HepG2 (cell line): ENCODE measurements around the gene CDX2. TPM values are rescaled to one million over a fixed set of nuclear protein-coding genes. Genes with fewer than 3 reads are reported as not detected.

Source experiments
- CAMTA2 ChIP-seq: sonication (generic); formaldehyde crosslinking; IDR thresholded peaks from 2 replicates; pipeline ENCODE4 v1.4.0; 2020; ENCODE audit warnings: mild to moderate bottlenecking, missing genetic modification reagents, borderline replicate concordance
- CHD4 ChIP-seq: fragments of 200-600 bp; sonication (generic); IDR thresholded peaks from 2 replicates; pipeline ENCODE4 v1.7.0; 2017; ENCODE audit warnings: mild to moderate bottlenecking, low read length, borderline replicate concordance
- ELF1 ChIP-seq: sonication (generic); formaldehyde crosslinking; IDR thresholded peaks from 2 replicates; pipeline ENCODE4 v1.4.0; 2020; ENCODE audit warnings: missing genetic modification reagents
- GATAD2A ChIP-seq: IDR thresholded peaks from 2 replicates; pipeline ENCODE4 v1.6.1; 2016
- GRHL1 ChIP-seq: sonication (generic); formaldehyde crosslinking; conservative IDR thresholded peaks from 2 replicates; pipeline ENCODE4 v1.8.0; 2022; ENCODE audit warnings: missing genetic modification reagents
- JARID2 ChIP-seq: sonication (generic); formaldehyde crosslinking; IDR thresholded peaks from 2 replicates; pipeline ENCODE4 v1.8.1; 2023; ENCODE audit warnings: missing genetic modification reagents, inconsistent platforms; ENCODE audit not compliant: insufficient replicate concordance
- KLF9 ChIP-seq: IDR thresholded peaks from 2 replicates; pipeline ENCODE4 v1.6.1; 2016; ENCODE audit warnings: low read depth
- POLR2AphosphoS2 ChIP-seq: IDR thresholded peaks from 2 replicates; pipeline ENCODE4 v1.6.1; 2011; ENCODE audit warnings: low read depth, low read length, improper control_type of control experiment
- SUZ12 ChIP-seq: fragments of 150-350 bp; IDR thresholded peaks from 2 replicates; pipeline ENCODE4 v1.6.1; 2014; ENCODE audit warnings: low read depth, low read length
- TCF7L2 ChIP-seq: IDR thresholded peaks from 2 replicates; pipeline ENCODE4 v1.6.1; 2011; ENCODE audit warnings: mild to moderate bottlenecking, low read depth, low read length, moderate library complexity
- THAP9 ChIP-seq: sonication (generic); formaldehyde crosslinking; IDR thresholded peaks from 2 replicates; pipeline ENCODE4; 2020; ENCODE audit warnings: missing genetic modification reagents, mild to moderate bottlenecking, borderline replicate concordance
- ZNF234 ChIP-seq: sonication (generic); formaldehyde crosslinking; conservative IDR thresholded peaks from 2 replicates; pipeline ENCODE4 v1.5.1; 2020; ENCODE audit warnings: mild to moderate bottlenecking, missing genetic modification reagents
- ZNF619 ChIP-seq: sonication (generic); formaldehyde crosslinking; IDR thresholded peaks from 2 replicates; pipeline ENCODE4 v1.4.0; 2020; ENCODE audit warnings: mild to moderate bottlenecking, missing genetic modification reagents
- polyA plus RNA-seq, 8 experiments: library from polyadenylated mRNA; depleted of rRNA in 3 of 8; stranded (reverse) in 7 of 8; unstranded in 1 of 8; fragments of >200 nt; fragmentation: Illumina TruSeq in 4 of 8; extraction: Trizol in 4 of 8; gene quantifications; 2 replicates each; pipeline versions ENCODE4 v1.2.1 to v1.2.3, GENCODE V29; 2011 to 2016; ENCODE audit warnings: low read depth in 4 of 8, missing spikeins in 1 of 8, mixed read lengths in 1 of 8; ENCODE audit not compliant: insufficient read depth in 1 of 8
- total RNA-seq, 5 experiments: library from RNA; depleted of rRNA; stranded (reverse); fragments of >200 nt; fragmentation: Illumina TruSeq; extraction: Trizol; gene quantifications; 2 replicates each; pipeline ENCODE4 v1.2.3, GENCODE V29; 2016; ENCODE audit warnings: low read depth in 1 of 5
- TF ChIP-seq, protein P1 (sequence below): sonication (generic); formaldehyde crosslinking; IDR thresholded peaks from 2 replicates; pipeline ENCODE4 v1.4.0; 2020; ENCODE audit warnings: missing genetic modification reagents, borderline replicate concordance
- TF ChIP-seq, protein P2 (sequence below), 2 experiments: fragments of 450-650 bp in 1 of 2; sonication (generic) in 1 of 2; formaldehyde crosslinking; IDR thresholded peaks; 2 replicates each; pipeline versions ENCODE4 v1.5.0 to v1.8.0; 2020 to 2022; ENCODE audit warnings: mild to moderate bottlenecking in 1 of 2, missing genetic modification reagents in 1 of 2
- TF ChIP-seq, protein P3 (sequence below): sonication (generic); formaldehyde crosslinking; IDR thresholded peaks from 2 replicates; pipeline ENCODE4 v1.5.1; 2020; ENCODE audit warnings: missing genetic modification reagents, mild to moderate bottlenecking, borderline replicate concordance

Gene CDX2
- total and polyA plus RNA-seq, 2 of the 13 experiments (the other 11 are each of a cell fraction or from before 2014, with no cell fraction given), result 0.04 TPM; not detected in 1

DNA sequence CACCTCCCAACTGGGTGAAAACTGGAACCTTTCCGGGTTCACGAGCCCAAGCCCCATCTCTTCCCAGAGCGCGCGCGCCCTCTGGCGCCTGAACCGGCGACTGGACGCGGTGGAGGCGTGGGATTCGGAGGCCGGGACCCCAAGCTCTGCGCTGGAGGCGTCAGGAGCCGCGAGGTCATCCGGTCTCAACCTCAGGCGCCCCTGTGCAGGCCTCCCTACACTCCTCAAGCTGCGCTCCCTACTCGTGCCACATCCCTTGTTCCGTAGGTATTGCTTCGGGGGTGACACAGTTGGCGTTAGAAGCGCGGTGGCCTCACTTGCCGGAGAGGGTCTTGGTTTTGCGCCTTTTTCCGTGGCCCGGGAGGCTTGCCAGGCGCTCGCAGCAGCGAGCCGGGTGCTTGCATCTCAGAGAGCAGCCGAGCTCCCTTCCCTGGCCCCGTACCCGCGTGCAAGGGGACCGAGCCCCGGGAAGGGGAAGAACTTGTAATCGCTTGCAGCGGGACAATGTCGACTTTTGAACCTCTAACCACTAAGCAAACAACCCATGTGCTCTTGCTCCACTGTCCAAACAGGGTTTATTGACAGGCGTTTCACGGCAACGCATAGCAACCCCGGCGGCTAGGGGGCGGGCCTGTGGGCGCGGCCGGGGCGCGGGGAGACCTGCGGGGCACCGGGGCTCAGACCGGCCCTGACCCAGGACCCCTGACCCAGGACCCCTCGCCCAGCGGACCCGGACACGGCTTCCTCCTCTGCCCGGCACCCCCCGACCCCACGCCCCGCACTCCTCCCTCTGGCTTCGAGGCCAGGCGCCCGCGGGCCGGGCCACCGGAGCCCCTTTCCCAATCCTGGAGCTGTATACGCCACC lies 8.5 kb downstream of the CDX2 start (continued):
- TF ChIP-seq, protein P1, sequence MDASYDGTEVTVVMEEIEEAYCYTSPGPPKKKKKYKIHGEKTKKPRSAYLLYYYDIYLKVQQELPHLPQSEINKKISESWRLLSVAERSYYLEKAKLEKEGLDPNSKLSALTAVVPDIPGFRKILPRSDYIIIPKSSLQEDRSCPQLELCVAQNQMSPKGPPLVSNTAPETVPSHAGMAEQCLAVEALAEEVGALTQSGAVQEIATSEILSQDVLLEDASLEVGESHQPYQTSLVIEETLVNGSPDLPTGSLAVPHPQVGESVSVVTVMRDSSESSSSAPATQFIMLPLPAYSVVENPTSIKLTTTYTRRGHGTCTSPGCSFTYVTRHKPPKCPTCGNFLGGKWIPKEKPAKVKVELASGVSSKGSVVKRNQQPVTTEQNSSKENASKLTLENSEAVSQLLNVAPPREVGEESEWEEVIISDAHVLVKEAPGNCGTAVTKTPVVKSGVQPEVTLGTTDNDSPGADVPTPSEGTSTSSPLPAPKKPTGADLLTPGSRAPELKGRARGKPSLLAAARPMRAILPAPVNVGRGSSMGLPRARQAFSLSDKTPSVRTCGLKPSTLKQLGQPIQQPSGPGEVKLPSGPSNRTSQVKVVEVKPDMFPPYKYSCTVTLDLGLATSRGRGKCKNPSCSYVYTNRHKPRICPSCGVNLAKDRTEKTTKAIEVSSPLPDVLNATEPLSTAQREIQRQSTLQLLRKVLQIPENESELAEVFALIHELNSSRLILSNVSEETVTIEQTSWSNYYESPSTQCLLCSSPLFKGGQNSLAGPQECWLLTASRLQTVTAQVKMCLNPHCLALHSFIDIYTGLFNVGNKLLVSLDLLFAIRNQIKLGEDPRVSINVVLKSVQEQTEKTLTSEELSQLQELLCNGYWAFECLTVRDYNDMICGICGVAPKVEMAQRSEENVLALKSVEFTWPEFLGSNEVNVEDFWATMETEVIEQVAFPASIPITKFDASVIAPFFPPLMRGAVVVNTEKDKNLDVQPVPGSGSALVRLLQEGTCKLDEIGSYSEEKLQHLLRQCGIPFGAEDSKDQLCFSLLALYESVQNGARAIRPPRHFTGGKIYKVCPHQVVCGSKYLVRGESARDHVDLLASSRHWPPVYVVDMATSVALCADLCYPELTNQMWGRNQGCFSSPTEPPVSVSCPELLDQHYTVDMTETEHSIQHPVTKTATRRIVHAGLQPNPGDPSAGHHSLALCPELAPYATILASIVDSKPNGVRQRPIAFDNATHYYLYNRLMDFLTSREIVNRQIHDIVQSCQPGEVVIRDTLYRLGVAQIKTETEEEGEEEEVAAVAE (CRISPR knock-in tag), result 0 out of 2 replicates have a peak, but pooled peaks have one; percentile 47
- TF ChIP-seq GATAD2A, result peak; percentile 91
- TF ChIP-seq KLF9, result 0 out of 2 replicates have a peak, but pooled peaks have one; percentile 44
- 0 out of 2 replicates have a peak, but pooled peaks have one; percentile 60 for TF ChIP-seq THAP9 (CRISPR knock-in tag)
- no peak for TF ChIP-seq GRHL1 (CRISPR knock-in tag)
- no peak for TF ChIP-seq POLR2AphosphoS2
- no peak for TF ChIP-seq SUZ12
- TF ChIP-seq CHD4, result no peak
- TF ChIP-seq ZNF234 (CRISPR knock-in tag), result no peak; the same call in 1 of the 2 replicates
- TF ChIP-seq TCF7L2, result no peak
- TF ChIP-seq ZNF619 (CRISPR knock-in tag), result peak; percentile 59; the same call in 1 of the 2 replicates
- TF ChIP-seq ELF1 (CRISPR knock-in tag), result no peak; the same call in none of the 2 replicates
- TF ChIP-seq, protein P2, sequence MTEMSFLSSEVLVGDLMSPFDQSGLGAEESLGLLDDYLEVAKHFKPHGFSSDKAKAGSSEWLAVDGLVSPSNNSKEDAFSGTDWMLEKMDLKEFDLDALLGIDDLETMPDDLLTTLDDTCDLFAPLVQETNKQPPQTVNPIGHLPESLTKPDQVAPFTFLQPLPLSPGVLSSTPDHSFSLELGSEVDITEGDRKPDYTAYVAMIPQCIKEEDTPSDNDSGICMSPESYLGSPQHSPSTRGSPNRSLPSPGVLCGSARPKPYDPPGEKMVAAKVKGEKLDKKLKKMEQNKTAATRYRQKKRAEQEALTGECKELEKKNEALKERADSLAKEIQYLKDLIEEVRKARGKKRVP (CRISPR knock-in tag; IDR thresholded peaks at IDR 0.05), result 0 out of 4 replicates have a peak, but pooled peaks of 1 of the 2 experiments have one; percentile 58
- no peak; the same call in 1 of the 2 replicates for TF ChIP-seq CAMTA2 (CRISPR knock-in tag)
- no peak for TF ChIP-seq JARID2
- TF ChIP-seq, protein P3, sequence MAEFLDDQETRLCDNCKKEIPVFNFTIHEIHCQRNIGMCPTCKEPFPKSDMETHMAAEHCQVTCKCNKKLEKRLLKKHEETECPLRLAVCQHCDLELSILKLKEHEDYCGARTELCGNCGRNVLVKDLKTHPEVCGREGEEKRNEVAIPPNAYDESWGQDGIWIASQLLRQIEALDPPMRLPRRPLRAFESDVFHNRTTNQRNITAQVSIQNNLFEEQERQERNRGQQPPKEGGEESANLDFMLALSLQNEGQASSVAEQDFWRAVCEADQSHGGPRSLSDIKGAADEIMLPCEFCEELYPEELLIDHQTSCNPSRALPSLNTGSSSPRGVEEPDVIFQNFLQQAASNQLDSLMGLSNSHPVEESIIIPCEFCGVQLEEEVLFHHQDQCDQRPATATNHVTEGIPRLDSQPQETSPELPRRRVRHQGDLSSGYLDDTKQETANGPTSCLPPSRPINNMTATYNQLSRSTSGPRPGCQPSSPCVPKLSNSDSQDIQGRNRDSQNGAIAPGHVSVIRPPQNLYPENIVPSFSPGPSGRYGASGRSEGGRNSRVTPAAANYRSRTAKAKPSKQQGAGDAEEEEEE (CRISPR knock-in tag), result peak; percentile 58; the same call in 1 of the 2 replicates
